Stimulated activated naive CD4-positive, alpha-beta T cell (primary cell): ENCODE results near the gene UCHL1.
A peak's percentile ranks its signal among the peaks of the same experiment; 100 is the strongest.
"Not testable (repeated sequence)": the region's sequence is repeated elsewhere in the genome, so short reads cannot be mapped to it uniquely, and the experiment has no call there.

Experiments used
- DNase-seq, 6 experiments: peaks; one replicate each; lab custom pipeline; 2025; lab: John Stamatoyannopoulos, UW

The UCHL1 gene

DNA sequence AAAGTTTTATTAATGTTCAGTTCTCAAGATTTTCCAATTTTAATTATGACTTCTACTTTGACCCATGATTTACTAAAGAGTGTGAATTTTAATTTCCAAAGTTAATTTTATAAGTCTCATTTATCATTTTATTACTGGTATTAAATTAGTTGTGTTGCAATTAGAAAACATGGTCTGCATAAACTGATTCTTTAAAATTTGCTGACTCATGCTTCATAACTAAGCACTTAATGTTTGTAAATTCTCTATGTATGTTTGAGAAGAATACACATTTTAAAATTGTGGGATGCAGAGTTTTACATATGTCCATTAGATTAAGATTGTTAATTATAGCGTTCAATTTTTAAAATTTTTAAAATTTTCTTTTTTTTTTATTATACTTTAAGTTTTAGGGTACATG, 20.2 kb upstream of the UCHL1 start:
- DNase-seq, result no peak

DNA sequence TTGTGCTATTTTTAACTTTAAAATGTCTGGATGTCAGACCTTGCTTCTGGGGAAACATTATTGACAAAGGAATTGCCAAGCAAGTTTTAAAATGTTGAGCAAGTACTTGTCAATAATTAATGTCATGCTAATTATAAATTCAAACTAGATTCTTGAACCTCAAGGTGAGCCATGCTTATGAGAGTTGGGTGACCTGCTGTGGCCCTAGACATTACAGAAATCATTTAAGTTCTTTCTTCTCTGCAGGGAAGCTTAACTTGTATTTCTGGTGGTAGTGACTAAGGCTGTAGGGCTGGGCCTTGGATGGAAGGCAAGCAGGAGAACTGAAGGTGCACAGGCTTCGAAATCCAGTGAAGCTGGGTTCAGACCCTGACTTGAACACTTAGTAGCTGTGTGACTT, 14.8 kb upstream of the UCHL1 start:
- no peak for DNase-seq

DNA sequence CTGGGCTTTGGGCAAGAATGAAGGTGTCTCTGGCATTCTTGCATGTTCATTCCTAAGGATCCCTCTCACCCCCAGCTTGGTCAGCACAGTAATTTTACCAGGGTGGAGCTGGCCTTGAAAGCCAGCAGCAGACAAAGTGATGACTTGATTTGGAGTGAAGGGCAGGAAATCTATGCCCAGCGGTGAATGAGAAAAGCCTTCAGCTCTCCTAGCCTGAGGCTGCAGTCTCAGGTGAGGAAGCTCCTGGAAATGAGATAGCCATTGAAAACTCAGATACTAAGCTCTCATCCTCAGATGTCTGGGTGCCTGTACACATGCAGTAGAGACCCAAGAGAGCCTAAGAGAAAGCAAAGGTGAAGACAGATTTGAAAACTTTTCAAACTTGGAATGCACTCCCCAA, 10.7 kb upstream of the UCHL1 start:
- DNase-seq, result no peak

DNA sequence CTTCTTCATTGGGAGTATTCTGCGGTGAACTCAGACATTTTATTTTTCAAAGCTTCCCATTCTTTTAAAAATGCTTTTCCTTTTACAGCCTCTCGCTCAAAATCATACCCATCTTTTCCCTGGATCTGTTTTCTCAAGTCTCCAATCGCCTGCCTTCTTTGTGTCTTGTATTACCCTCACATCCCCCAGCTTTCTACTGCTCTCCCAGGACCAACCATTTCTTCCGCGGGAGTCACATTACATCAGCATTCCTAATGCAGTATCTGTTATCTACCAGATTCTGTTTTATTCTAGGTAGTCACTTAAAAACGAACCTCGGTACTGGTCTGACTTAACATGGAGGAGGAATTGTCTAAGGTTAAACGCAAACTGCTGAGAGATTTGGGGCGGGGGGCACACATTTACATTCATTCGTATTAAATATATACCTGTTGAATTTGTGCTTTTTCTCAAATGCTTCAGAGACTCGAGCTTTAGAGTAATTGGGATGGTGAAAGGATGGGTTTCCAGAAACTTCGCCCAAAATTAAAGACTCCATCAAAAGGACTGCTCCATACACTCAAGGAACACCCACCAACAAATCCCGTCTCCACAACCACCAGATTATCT, 493 bp upstream of the UCHL1 start:
- DNase-seq, result no peak

DNA sequence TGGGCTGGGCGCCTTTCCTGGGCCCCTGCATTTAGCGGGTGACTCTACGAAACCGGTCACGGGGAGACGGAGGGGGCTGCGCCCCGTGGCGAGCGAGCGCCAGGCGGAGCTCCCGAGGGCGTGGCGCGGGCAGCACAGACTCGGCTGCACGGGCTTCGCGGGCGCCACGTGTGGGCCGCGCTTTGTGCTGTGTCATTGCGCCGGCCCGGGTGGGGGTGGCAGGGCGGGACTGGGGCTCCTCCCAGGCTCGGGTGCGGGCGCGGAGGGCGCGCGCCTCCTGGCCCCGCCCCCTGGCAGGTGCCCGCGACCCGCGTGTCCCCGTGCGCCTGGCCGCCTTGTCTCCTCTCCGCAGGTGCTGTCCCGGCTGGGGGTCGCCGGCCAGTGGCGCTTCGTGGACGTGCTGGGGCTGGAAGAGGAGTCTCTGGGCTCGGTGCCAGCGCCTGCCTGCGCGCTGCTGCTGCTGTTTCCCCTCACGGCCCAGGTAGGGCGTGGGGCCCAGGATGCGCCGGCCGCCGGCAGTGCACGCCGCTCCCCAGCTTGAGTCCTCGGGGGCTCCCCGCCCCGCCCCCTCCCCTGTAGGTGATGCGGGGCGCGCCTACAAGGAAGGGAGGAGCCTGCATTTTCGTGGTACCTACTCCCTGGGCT, 651 bp downstream of the UCHL1 start:
- DNase-seq, result no peak

DNA sequence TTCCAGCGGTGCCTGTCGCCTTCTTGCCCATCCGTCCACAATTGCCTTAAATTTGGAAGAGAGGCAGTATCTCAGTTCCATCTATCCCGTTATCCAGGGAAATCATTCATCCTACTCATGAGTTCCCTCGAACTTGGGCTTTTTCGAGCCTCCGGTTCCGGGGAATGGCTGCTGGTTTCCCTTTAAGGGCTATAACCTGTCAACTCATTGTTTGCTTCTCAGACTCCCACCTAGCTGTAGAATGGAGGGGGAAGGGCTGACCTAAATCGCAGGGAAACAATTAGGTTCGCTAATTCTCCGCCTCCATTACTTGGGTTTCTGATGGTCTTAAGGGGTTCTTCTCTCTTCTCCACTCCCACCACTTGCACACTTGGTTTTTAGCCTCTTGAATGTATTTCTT, 1.2 kb downstream of the UCHL1 start:
- no peak for DNase-seq

DNA sequence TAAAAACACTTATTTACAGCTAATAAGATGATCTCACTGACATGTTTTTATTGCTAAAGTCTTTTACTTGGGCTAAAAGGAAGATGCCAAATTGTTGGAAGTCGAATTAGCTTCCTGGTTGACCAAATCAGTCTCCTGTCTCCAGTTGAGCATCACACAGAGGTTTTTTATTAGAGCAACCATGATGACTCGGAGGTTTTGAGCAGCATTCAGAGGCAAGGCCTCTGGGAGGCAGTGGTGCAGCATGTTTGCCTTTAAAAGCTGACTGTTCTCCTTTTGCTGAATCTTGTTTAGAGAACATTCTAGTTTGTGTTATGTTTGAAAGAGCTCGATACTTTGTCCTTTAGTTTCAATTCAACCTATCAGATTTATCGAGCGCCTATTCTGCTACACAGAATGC, 2.1 kb downstream of the UCHL1 start:
- no peak for DNase-seq

DNA sequence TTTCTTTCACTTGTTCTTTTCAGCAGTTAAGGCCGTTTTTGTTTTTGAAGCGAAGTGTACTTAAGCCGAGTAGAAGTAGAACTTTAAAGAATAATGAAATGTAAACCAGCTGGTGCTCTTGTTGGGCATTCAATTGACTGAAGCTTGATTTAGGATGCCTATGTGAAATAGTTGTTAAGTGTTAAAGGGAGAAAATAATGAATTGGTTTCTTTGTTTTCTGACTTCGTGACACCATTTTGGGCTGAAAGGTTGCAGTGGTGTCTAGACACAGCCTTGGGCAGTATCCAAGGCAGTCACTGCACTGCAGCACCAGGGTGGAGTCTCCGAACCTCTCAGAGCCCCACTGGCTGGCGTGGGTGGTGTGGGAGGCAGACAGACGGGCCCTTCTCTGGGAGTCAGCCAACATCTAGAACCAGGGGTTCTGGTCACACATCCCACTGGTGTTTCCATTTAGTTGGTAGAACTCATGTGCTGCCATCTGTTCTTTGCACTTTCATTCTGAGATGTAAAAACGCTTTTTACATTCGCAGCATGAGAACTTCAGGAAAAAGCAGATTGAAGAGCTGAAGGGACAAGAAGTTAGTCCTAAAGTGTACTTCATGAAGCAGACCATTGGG, 3.5 kb downstream of the UCHL1 start:
- no peak for DNase-seq

DNA sequence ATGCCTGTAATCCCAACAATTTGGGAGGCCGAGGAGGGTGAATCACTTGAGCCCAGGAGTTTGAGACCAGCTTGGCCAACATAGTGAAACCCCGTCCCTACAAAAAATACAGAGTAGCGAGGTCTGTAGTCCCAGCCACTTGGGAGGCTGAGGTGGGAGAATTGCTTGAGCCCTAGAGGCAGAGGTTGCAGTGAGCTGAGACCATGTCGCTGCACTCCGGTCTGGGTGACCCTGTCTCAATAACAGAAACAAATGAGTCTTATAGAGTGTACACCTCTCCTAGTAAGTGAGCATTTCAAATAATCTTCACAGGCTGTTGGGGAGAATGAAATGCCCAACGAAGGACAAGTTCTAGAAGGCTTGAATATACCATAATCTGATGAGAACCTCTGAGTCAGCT, 5.5 kb downstream of the UCHL1 start:
- DNase-seq, result no peak

DNA sequence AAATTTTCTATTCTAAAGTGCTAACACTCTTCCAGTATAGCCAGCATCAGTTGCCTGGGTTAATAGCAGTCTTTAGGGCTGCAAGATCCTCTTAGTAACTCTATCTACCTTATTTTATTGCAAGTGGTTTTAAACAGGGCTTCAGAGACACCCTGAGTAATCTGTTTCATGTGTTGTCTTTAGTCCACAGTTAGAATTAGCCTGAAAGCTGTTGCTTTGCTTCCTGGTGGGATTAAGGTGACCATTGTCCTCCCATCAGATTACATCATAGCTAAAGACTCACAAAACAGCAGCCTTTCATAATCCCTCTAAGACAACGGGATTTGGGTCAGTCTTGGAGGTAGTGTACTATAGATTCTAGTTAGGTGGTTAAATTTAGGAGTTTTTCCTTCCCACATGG, 7.5 kb downstream of the UCHL1 start:
- no peak for DNase-seq

DNA sequence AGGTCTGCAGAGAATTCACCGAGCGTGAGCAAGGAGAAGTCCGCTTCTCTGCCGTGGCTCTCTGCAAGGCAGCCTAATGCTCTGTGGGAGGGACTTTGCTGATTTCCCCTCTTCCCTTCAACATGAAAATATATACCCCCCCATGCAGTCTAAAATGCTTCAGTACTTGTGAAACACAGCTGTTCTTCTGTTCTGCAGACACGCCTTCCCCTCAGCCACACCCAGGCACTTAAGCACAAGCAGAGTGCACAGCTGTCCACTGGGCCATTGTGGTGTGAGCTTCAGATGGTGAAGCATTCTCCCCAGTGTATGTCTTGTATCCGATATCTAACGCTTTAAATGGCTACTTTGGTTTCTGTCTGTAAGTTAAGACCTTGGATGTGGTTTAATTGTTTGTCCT, 11.3 kb downstream of the UCHL1 start:
- DNase-seq, result no peak

DNA sequence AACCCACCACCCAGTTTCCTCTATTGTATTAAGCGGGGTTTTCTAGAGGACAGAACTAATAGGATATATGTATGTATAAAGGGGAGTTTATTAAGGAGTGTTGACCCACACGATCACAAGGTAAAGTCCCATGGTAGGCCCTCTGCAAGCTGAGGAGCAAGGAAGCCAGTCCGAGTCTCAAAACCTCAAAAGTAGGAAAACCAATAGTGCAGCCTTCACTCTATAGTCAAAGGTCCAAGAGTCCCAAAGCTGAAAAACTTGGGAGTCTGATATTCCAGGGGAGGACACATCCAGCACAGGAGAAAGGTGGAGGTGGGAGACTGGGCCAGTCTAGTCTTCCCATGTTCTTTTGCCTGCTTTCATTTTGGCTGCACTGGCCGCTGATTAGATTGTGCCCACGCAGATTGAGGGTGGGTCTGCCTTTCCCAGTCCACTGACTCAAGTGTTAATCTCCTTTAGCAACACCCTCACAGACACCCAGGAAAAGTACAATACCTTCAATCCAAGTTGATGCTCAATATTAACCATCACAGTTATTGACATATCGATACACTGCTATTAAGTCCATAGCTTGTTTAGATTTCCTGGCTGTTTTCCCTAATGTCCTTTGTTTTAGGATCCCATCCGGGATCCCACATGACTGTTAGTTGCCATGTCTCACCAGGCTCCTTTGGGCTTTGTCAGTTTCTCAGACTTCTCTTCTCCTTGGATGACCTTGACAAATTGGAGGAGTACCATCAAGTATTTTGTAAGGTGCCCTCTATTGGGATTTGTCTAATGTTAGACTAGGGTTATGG, 12.2 kb downstream of the UCHL1 start:
- DNase-seq, result no peak

DNA sequence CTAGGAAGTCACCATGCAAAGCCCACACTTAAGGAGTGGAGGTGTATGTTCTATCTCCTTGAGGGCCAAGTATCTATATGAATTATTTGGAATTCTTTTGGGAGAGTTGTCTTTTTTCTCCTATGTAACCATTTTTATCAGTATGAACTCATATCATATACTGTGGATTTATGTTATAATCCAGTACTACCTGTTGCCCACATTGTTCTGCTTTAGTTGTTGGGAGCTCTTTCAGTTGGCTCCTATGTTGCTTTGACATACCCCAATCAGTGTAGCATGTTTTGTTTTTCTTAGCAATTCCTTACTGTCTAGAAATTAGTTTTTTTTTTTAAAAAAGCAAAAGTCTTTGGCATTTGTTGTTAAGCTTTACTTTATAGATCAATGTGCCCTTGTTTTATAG, 13.0 kb downstream of the UCHL1 start:
- no peak for DNase-seq

DNA sequence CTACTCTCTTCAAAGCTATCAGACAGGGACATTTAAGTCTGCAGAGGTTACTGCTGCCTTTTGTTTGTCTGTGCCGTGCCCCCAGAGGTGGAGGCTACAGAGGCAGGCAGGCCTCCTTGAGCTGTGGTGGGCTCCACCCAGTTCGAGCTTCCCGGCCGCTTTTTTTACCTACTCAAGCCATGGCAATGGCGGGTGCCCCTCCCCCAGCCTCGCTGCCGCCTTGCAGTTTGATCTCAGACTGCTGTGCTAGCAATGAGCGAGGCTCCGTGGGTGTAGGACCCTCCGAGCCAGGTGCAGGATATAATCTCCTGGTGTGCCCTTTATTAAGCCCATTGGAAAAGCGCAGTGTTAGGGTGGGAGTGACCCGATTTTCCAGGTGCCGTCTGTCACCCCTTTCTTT, 19.2 kb downstream of the UCHL1 start:
- DNase-seq, result not testable (repeated sequence)

DNA sequence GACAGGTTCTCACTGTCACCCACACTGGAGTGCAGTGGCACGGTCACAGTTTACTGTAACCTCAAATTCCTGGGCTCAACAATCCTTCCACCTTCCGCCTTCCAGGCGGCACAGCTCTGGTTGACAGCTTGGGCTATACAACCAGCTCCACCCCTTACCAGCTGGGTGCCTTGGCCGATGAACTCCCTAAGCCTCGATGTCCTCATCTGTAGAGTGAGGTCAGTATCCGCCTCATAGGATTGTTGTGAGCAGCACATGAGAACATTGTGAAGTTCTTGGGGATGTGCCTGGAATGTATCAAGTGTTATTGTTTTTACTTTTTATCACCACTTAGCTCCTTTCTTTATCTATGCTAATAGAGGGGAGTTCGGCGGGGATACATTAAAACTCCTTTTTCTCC, 23.3 kb downstream of the UCHL1 start:
- DNase-seq, result no peak

DNA sequence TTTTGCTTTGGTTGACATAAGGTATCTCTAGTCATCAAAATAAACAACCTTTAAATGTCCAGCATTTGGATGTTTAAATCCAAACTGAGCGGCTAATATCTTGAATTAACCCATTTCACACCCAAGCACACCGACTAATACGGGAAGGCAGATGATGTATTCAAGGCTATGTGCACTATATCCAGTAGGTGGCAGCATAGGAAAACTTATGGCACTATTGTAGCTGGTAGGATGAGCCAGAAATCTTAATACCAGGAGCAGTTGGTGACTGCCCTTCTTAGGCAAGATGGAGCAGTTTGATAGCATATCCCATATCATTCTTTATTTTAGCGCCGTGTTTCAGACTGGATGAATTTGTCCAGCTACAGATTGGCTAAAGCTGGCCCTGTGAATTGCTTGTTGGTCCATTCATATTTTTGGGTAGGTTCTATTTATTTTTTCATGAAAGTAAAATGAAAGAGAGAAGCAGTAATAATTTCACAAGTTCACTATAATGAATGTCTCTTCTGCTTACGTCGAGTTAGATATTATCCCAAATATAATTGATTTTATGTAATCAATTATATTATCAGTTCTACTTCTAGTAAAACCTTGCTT, 24.4 kb downstream of the UCHL1 start:
- peak in 2 of 6 experiments; percentile 31 to 50 for DNase-seq

DNA sequence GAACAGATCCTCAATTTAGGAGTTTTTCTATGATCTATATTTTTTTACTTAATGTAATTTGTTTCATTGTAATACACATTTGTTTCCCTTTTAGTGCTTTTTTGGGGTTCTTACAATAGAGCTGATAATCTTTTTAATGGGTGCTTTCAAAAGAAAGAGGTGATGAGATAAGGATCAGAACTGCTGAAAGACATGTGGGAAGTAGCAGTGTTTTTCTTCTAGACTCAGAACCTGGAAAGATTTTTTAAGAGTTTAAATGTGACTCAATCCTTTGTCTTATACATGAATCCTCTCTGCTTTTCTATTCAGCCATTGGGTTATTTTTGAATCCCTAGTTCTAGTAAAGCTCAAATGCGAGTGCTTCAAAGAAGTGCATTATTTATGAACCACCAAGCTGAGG, 25.6 kb downstream of the UCHL1 start:
- no peak for DNase-seq

DNA sequence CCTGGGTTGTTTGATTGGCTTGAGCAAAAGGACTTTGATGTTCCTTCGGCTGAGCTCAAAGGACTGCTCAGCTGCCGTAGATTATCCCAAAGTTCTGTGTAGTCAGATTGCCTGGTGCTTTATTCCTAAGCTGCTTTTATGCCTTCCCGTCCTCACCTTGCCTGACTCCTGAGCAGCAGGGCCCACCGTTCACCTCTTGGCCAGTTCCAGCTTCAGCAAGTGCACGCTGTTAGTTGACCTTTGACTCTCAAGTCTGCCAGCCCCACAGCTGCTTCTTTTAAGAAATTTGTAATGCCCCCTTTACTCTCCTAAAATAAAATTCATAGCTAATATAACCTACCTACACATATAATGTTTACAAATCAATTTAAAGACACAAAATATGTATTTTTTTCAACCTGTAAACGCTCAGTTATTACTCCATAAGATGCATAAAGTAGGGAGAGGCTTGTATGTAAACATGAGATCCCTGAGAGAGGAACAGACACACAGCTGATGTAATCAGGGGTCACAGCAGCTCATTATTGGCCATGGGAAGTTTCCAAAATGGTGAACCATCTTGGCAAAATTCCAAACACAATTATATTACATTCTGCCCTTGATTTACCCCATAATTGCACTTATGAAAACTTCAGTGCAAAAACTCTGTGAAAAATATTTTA, 28.6 kb downstream of the UCHL1 start:
- no peak for DNase-seq

DNA sequence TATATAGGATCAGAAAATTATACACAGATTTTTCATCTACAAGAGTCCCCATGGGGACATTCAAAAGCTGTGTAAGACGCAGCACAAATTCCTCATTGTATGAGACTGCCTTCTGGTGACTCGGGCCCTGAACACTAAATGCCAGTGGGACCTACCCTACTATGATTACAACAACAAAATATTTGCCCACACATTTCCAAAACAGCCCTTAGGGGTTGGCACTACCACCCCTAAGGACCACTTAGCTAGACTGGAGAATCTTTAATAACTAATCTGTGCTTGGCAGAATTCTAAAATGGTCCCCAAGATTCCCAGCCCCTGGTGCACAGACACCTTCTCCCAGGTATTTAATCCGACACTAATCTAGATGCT, 29.1 kb downstream of the UCHL1 start:
- DNase-seq, result no peak

DNA sequence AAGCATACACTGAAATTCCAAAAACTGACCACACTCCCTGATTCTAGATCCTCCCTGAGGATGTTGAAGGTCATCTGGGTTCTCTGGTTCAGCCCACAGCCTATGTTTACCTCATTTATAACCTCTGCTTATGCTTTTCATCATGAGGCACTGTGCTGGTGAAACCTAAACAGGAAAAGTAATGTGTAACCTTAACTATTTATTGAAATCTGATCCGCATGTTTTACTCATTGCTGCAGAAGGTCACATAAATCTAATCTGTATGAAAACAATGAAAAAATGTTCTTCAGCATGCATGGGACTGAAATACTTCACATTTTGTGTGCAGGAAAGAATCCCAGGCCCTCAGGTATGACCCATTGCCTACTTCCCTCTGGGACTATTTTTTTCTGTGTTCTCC, 30.3 kb downstream of the UCHL1 start:
- no peak for DNase-seq

DNA sequence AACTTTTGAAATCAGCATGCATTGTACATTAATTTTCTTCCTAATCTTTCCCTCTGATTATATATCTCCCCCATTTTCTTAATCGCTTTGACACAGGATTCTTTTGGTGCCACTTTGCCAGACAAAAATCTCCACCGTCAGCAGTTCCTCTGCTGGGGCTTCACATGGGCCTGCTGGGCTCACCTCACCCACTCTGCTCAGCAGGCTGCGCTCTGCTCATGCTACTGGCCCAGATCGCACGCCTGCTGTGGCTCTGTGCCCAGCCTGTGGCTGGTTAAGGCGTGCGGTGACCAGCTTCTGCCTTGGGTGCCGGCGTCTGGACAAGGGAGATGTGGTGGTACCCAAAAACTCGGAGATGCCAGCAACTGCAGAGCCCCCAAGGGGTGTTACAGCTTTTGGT, 31.1 kb downstream of the UCHL1 start:
- no peak for DNase-seq

DNA sequence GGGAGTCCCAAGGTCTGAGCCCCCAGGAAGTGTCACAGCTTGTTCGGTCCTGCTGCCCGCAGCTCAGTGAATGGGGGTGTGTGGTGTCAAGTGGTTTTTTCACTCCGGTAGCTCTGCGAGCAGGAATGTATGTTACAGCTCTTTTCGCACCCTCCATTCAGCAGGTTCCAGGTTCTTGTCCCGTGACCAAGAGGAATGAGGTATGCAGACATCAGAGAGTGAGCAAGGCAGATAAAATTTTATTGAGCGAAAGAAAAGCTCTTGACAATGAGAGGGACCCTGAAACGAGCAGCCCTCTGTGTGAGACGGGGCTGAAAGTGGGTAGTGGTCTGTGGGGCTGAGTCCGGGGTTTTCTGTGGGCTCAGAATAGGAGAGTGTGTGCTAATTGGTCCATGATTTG, 31.5 kb downstream of the UCHL1 start:
- DNase-seq, result no peak
